Measurements from ENCODE around the gene ADD1. TPM values are rescaled to one million over a fixed set of nuclear protein-coding genes. Genes with fewer than 3 reads are reported as not detected.

Gene ADD1
- total and polyA plus RNA-seq, 2 of the 13 experiments (the other 11 are each of a cell fraction or from before 2014, with no cell fraction given): 73.9 to 122 TPM

DNA sequence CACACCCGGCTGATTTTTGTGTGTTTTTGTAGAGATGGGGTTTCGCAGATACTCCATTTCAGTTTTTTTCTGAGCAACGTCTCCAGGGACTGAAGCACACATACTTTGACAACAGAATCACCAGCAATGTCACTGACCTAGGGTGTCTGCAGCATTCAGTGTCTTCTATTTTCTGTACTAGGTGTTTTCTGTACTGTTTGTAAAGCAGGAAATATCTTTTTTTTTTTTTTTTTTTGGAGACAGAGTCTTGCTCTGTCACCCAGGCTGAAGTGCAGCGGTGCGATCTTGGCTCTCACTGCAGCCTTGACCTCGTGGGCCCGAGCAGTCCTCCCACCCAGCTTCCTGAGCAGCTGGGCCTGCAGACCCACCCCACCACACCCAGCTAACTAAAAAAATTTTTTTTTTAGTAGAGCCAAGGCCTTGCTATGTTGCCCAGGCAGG, 8.9 kb downstream of the ADD1 start (continued):
- TF ChIP-seq, protein P1, sequence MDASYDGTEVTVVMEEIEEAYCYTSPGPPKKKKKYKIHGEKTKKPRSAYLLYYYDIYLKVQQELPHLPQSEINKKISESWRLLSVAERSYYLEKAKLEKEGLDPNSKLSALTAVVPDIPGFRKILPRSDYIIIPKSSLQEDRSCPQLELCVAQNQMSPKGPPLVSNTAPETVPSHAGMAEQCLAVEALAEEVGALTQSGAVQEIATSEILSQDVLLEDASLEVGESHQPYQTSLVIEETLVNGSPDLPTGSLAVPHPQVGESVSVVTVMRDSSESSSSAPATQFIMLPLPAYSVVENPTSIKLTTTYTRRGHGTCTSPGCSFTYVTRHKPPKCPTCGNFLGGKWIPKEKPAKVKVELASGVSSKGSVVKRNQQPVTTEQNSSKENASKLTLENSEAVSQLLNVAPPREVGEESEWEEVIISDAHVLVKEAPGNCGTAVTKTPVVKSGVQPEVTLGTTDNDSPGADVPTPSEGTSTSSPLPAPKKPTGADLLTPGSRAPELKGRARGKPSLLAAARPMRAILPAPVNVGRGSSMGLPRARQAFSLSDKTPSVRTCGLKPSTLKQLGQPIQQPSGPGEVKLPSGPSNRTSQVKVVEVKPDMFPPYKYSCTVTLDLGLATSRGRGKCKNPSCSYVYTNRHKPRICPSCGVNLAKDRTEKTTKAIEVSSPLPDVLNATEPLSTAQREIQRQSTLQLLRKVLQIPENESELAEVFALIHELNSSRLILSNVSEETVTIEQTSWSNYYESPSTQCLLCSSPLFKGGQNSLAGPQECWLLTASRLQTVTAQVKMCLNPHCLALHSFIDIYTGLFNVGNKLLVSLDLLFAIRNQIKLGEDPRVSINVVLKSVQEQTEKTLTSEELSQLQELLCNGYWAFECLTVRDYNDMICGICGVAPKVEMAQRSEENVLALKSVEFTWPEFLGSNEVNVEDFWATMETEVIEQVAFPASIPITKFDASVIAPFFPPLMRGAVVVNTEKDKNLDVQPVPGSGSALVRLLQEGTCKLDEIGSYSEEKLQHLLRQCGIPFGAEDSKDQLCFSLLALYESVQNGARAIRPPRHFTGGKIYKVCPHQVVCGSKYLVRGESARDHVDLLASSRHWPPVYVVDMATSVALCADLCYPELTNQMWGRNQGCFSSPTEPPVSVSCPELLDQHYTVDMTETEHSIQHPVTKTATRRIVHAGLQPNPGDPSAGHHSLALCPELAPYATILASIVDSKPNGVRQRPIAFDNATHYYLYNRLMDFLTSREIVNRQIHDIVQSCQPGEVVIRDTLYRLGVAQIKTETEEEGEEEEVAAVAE (CRISPR knock-in tag; IDR thresholded peaks at IDR 0.05; ENCODE audit: borderline replicate concordance): no peak
- peak; percentile 37 for TF ChIP-seq HNF4A (CRISPR knock-in tag; IDR thresholded peaks at IDR 0.05)
- no peak for TF ChIP-seq ZNF749 (CRISPR knock-in tag; IDR thresholded peaks at IDR 0.05; ENCODE audit: borderline replicate concordance)
- TF ChIP-seq, protein P2, sequence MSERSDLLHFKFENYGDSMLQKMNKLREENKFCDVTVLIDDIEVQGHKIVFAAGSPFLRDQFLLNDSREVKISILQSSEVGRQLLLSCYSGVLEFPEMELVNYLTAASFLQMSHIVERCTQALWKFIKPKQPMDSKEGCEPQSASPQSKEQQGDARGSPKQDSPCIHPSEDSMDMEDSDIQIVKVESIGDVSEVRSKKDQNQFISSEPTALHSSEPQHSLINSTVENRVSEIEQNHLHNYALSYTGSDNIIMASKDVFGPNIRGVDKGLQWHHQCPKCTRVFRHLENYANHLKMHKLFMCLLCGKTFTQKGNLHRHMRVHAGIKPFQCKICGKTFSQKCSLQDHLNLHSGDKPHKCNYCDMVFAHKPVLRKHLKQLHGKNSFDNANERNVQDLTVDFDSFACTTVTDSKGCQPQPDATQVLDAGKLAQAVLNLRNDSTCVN (CRISPR knock-in tag; IDR thresholded peaks at IDR 0.05; ENCODE audit: borderline replicate concordance): no peak
- TF ChIP-seq ZBTB3 (CRISPR knock-in tag; IDR thresholded peaks at IDR 0.05; ENCODE audit: borderline replicate concordance, low read depth): no peak
- TF ChIP-seq, protein P3, sequence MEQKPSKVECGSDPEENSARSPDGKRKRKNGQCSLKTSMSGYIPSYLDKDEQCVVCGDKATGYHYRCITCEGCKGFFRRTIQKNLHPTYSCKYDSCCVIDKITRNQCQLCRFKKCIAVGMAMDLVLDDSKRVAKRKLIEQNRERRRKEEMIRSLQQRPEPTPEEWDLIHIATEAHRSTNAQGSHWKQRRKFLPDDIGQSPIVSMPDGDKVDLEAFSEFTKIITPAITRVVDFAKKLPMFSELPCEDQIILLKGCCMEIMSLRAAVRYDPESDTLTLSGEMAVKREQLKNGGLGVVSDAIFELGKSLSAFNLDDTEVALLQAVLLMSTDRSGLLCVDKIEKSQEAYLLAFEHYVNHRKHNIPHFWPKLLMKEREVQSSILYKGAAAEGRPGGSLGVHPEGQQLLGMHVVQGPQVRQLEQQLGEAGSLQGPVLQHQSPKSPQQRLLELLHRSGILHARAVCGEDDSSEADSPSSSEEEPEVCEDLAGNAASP (CRISPR knock-in tag; IDR thresholded peaks at IDR 0.05; ENCODE audit: borderline replicate concordance): peak; percentile 32; the same call in 1 of the 2 replicates
- no peak for TF ChIP-seq ZNF724P (CRISPR knock-in tag; IDR thresholded peaks at IDR 0.05; ENCODE audit: borderline replicate concordance)
- no peak for TF ChIP-seq DNMT1 (CRISPR knock-in tag; IDR thresholded peaks at IDR 0.05)
- TF ChIP-seq ZNF121 (CRISPR knock-in tag; IDR thresholded peaks at IDR 0.05): peak; percentile 18; the same call in 1 of the 2 replicates
- no peak for TF ChIP-seq ZNF510 (CRISPR knock-in tag; IDR thresholded peaks at IDR 0.05; ENCODE audit: low read depth)
- TF ChIP-seq ZFP1 (CRISPR knock-in tag; IDR thresholded peaks at IDR 0.05): no peak
- TF ChIP-seq FOSL2 (CRISPR knock-in tag; IDR thresholded peaks at IDR 0.05): no peak
- TF ChIP-seq SAP130 (CRISPR knock-in tag; IDR thresholded peaks at IDR 0.05; ENCODE audit: low read depth): peak; percentile 31; the same call in 1 of the 2 replicates
- no peak for TF ChIP-seq ZNF766 (CRISPR knock-in tag; IDR thresholded peaks at IDR 0.05; ENCODE audit: borderline replicate concordance)
- no peak for TF ChIP-seq CEBPG (CRISPR knock-in tag; IDR thresholded peaks at IDR 0.05)
- TF ChIP-seq GZF1 (CRISPR knock-in tag; IDR thresholded peaks at IDR 0.05): no peak
- TF ChIP-seq, protein P4, sequence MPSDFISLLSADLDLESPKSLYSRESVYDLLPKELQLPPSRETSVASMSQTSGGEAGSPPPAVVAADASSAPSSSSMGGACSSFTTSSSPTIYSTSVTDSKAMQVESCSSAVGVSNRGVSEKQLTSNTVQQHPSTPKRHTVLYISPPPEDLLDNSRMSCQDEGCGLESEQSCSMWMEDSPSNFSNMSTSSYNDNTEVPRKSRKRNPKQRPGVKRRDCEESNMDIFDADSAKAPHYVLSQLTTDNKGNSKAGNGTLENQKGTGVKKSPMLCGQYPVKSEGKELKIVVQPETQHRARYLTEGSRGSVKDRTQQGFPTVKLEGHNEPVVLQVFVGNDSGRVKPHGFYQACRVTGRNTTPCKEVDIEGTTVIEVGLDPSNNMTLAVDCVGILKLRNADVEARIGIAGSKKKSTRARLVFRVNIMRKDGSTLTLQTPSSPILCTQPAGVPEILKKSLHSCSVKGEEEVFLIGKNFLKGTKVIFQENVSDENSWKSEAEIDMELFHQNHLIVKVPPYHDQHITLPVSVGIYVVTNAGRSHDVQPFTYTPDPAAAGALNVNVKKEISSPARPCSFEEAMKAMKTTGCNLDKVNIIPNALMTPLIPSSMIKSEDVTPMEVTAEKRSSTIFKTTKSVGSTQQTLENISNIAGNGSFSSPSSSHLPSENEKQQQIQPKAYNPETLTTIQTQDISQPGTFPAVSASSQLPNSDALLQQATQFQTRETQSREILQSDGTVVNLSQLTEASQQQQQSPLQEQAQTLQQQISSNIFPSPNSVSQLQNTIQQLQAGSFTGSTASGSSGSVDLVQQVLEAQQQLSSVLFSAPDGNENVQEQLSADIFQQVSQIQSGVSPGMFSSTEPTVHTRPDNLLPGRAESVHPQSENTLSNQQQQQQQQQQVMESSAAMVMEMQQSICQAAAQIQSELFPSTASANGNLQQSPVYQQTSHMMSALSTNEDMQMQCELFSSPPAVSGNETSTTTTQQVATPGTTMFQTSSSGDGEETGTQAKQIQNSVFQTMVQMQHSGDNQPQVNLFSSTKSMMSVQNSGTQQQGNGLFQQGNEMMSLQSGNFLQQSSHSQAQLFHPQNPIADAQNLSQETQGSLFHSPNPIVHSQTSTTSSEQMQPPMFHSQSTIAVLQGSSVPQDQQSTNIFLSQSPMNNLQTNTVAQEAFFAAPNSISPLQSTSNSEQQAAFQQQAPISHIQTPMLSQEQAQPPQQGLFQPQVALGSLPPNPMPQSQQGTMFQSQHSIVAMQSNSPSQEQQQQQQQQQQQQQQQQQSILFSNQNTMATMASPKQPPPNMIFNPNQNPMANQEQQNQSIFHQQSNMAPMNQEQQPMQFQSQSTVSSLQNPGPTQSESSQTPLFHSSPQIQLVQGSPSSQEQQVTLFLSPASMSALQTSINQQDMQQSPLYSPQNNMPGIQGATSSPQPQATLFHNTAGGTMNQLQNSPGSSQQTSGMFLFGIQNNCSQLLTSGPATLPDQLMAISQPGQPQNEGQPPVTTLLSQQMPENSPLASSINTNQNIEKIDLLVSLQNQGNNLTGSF (CRISPR knock-in tag; IDR thresholded peaks at IDR 0.05): no peak
- no peak for TF ChIP-seq THAP11 (CRISPR knock-in tag; IDR thresholded peaks at IDR 0.05)
- TF ChIP-seq HOXA3 (CRISPR knock-in tag; IDR thresholded peaks at IDR 0.05): 0 out of 2 replicates have a peak, but pooled peaks have one; percentile 36
- no peak for TF ChIP-seq MAFK (conservative IDR thresholded peaks at IDR 0.05 in 1 of 2, IDR thresholded peaks at IDR 0.05 in 1 of 2; ENCODE audit: low read length in 2 of 2)
